CD14-positive monocyte (primary cell): ENCODE measurements around the gene RBSN. TPM values are rescaled to one million over a fixed set of nuclear protein-coding genes. Genes with fewer than 3 reads are reported as not detected.
A peak's percentile ranks its signal among the peaks of the same experiment; 100 is the strongest.

Experiments used
- DNase-seq, 3 donors: peaks; one replicate each; pipeline ENCODE4 v3.0.0-alpha.2; 2011 to 2022
- H2AFZ ChIP-seq: 2 replicates; pipeline ENCODE4 v1.6.0; 2012; ENCODE audit warnings: mild to moderate bottlenecking, low read depth, low read length, inconsistent platforms; ENCODE audit not compliant: insufficient read depth, poor library complexity, severe bottlenecking
- H3K27ac ChIP-seq, 2 donors: 1 replicate in 1 of 2; 2 replicates in 1 of 2; pipeline ENCODE4 v1.5.1; 2012 to 2013; ENCODE audit warnings: low read length in 2 of 2, control low read depth in 1 of 2, inconsistent platforms in 1 of 2, low read depth in 1 of 2, mild to moderate bottlenecking in 1 of 2
- H3K27me3 ChIP-seq, 2 donors: one replicate each; pipeline versions ENCODE4 v1.6.0 to v1.6.1; 2011 to 2013; ENCODE audit warnings: low read length in 2 of 2; ENCODE audit not compliant: control insufficient read depth in 2 of 2, insufficient read depth in 2 of 2
- H3K36me3 ChIP-seq, 2 donors: replicated peaks in 1 of 2; 1 replicate in 1 of 2; 2 replicates in 1 of 2; pipeline versions ENCODE4 v1.5.1 to v1.6.1; 2012 to 2013; ENCODE audit warnings: low read length in 2 of 2, control low read depth in 1 of 2, inconsistent platforms in 1 of 2, mild to moderate bottlenecking in 1 of 2; ENCODE audit not compliant: insufficient read depth in 2 of 2, control insufficient read depth in 1 of 2
- H3K4me1 ChIP-seq, 2 donors: 1 replicate in 1 of 2; 2 replicates in 1 of 2; pipeline versions ENCODE4 v1.5.1 to v1.6.1; 2012 to 2013; ENCODE audit warnings: low read length in 2 of 2, control low read depth in 1 of 2, inconsistent platforms in 1 of 2, mild to moderate bottlenecking in 1 of 2, moderate library complexity in 1 of 2; ENCODE audit not compliant: insufficient read depth in 2 of 2, control insufficient read depth in 1 of 2
- H3K4me2 ChIP-seq: replicated peaks from 2 replicates; pipeline ENCODE3; 2012; ENCODE audit warnings: low read length, moderate library complexity, mild to moderate bottlenecking; ENCODE audit not compliant: poor library complexity, severe bottlenecking; ENCODE audit errors: extremely low read depth
- H3K4me3 ChIP-seq, 3 experiments: fragments of 200-600 bp in 1 of 3; sonication (generic) in 1 of 3; replicated peaks in 1 of 3; 1 replicate in 2 of 3; 2 replicates in 1 of 3; pipeline ENCODE4 v1.5.1; 2011 to 2013; ENCODE audit warnings: low read length in 3 of 3, mild to moderate bottlenecking in 3 of 3, control low read depth in 2 of 3, low read depth in 2 of 3, inconsistent platforms in 1 of 3, moderate library complexity in 1 of 3
- H3K79me2 ChIP-seq: 2 replicates; pipeline ENCODE4 v1.6.0; 2012; ENCODE audit warnings: mild to moderate bottlenecking, control low read depth, inconsistent platforms, low read length, moderate library complexity; ENCODE audit not compliant: insufficient read depth
- H3K9ac ChIP-seq: 2 replicates; pipeline ENCODE4 v1.6.0; 2017; ENCODE audit warnings: low read length, mild to moderate bottlenecking; ENCODE audit not compliant: insufficient read depth, poor library complexity, severe bottlenecking
- H3K9me3 ChIP-seq, 2 donors: replicated peaks in 1 of 2; 1 replicate in 1 of 2; 2 replicates in 1 of 2; pipeline versions ENCODE4 v1.5.1 to v1.6.1; 2012 to 2013; ENCODE audit warnings: low read length in 2 of 2, control low read depth in 1 of 2; ENCODE audit not compliant: control insufficient read depth in 1 of 2, insufficient read depth in 1 of 2
- H4K20me1 ChIP-seq: 2 replicates; pipeline ENCODE4 v1.6.0; 2012; ENCODE audit warnings: mild to moderate bottlenecking, low read length, control low read depth, moderate library complexity; ENCODE audit not compliant: insufficient read depth
- H3K27ac Mint-ChIP-seq, 7 donors: one replicate each; pipeline ENCODE4 v1.8.0; 2020; ENCODE audit warnings: mild to moderate bottlenecking in 7 of 7, mixed read lengths in 7 of 7, moderate library complexity in 6 of 7, inconsistent platforms in 2 of 7
- H3K27me3 Mint-ChIP-seq, 3 donors: one replicate each; pipeline ENCODE4 v1.8.0; 2021 to 2022; ENCODE audit warnings: low read depth in 3 of 3, mild to moderate bottlenecking in 3 of 3, mixed read lengths in 3 of 3, moderate library complexity in 3 of 3, inconsistent platforms in 1 of 3
- H3K36me3 Mint-ChIP-seq, 2 donors: one replicate each; pipeline ENCODE4 v1.8.0; 2020; ENCODE audit warnings: mixed read lengths in 2 of 2, inconsistent platforms in 1 of 2, mild to moderate bottlenecking in 1 of 2
- H3K4me1 Mint-ChIP-seq: one replicate; pipeline ENCODE4 v1.8.0; 2020; ENCODE audit warnings: mild to moderate bottlenecking, mixed read lengths
- H3K4me3 Mint-ChIP-seq, 2 donors: one replicate each; pipeline ENCODE4 v1.8.0; 2020; ENCODE audit warnings: mild to moderate bottlenecking in 2 of 2, mixed read lengths in 2 of 2, moderate library complexity in 1 of 2
- H3K9me3 Mint-ChIP-seq, 7 donors: one replicate each; pipeline ENCODE4 v1.8.0; 2020 to 2022; ENCODE audit warnings: mixed read lengths in 7 of 7, mild to moderate bottlenecking in 6 of 7, moderate library complexity in 6 of 7, inconsistent platforms in 2 of 7
- CTCF ChIP-seq: fragments of 200-600 bp; IDR thresholded peaks from one replicate; pipeline ENCODE4 v1.8.0; 2022; ENCODE audit warnings: antibody characterized with exemption, mild to moderate bottlenecking
- WGBS: methylation state at CpG from one replicate; pipeline ENCODE4 v1.1.5; 2013; ENCODE audit warnings: missing lambda C conversion rate; ENCODE audit not compliant: insufficient coverage; 5-methylcytosine and 5-hydroxymethylcytosine counted together
- intact Hi-C, 2 donors: fragments of 100-400 bp; cut with micrococcal nuclease; formaldehyde crosslinking; loops; one replicate each; pipeline versions ENCODE4 v1.15.0 to v1.15.1; 2023
- polyA plus RNA-seq, 3 donors: library from polyadenylated mRNA; depleted of rRNA in 1 of 3; unstranded in 2 of 3; stranded (reverse) in 1 of 3; fragments of 300-500 nt in 2 of 3; fragments of >200 nt in 1 of 3; fragmentation: Illumina TruSeq in 2 of 3; gene quantifications; 1 replicate in 2 of 3; 2 replicates in 1 of 3; pipeline ENCODE4 v1.2.3, GENCODE V29; 2012 to 2021

The RBSN gene
- polyA plus RNA-seq, 3 donors = 6.7 to 10.1 (median 8.1) TPM

- H3K36me3 ChIP-seq = peaks cover 27 to 41% of the 10 kb centered on the region in 2 donors
- H3K9ac ChIP-seq = peak overlapping the region; percentile 93
- peak; percentile 45 to 63 (median 53) for DNase-seq
- peaks cover 30% of the 10 kb centered on the region for H3K79me2 ChIP-seq
- H4K20me1 ChIP-seq = no peaks in the 10 kb centered on the region
- peak overlapping the region in 1 of 2 donors; percentile 94 for H3K27ac ChIP-seq
- H3K27ac Mint-ChIP-seq = peak overlapping the region; percentile 60 to 96 (median 90)
- no peaks in the 10 kb centered on the region for H3K27me3 Mint-ChIP-seq
- 8% methylated on average over 4 of the region's 6 CpGs for WGBS
- H3K4me1 Mint-ChIP-seq = peaks cover 37% of the 10 kb centered on the region
- H3K4me2 ChIP-seq = peak overlapping the region; percentile 92
- TF ChIP-seq CTCF = no peak
- peak overlapping the region; percentile 88 to 100 for H3K4me3 Mint-ChIP-seq
- H3K9me3 Mint-ChIP-seq = no peaks in the 10 kb centered on the region
- intact Hi-C loops = loop anchor here in 1 of 2 donors (10.0 kb wide), 1 partner anchor 153 kb away; the partner anchor contains the start of gene NR2C2
- no peak overlapping the region for H2AFZ ChIP-seq
- H3K4me1 ChIP-seq = peaks cover 31 to 39% of the 10 kb centered on the region in 2 donors
- H3K4me3 ChIP-seq = peak overlapping the region; percentile 65 to 88 (median 84)
- no peaks in the 10 kb centered on the region for H3K27me3 ChIP-seq
- H3K36me3 Mint-ChIP-seq = peaks cover 31 to 32% of the 10 kb centered on the region in 2 donors
- no peaks in the 10 kb centered on the region for H3K9me3 ChIP-seq
These were observed 1.1 kb downstream of the RBSN start for GRCh38 chr3:15097891-15098290.

- no peaks in the 10 kb centered on the region for H3K27me3 ChIP-seq
- H3K9me3 ChIP-seq = no peaks in the 10 kb centered on the region
- no peak overlapping the region for H3K9ac ChIP-seq
- intact Hi-C loops = loop anchor here in 1 of 2 donors (10.0 kb wide), 1 partner anchor 151 kb away; the partner anchor contains the start of gene NR2C2
- no peaks in the 10 kb centered on the region for H4K20me1 ChIP-seq
- no peak overlapping the region for H2AFZ ChIP-seq
- H3K27ac ChIP-seq = peak overlapping the region in 1 of 2 donors; percentile 8
- peaks cover 33 to 59% of the 10 kb centered on the region in 2 donors for H3K36me3 ChIP-seq
- Mint-ChIP-seq H3K27ac (peak overlapping the region in 3 of 7 donors; percentile 43 to 66 (median 58)), H3K4me1 (peaks cover 22% of the 10 kb centered on the region), H3K27me3 (no peaks in the 10 kb centered on the region), H3K9me3 (no peaks in the 10 kb centered on the region), H3K4me3 (no peak overlapping the region), H3K36me3 (peaks cover 40 to 42% of the 10 kb centered on the region in 2 donors)
- peaks cover 30% of the 10 kb centered on the region for H3K79me2 ChIP-seq
- 25% methylated on average over 2 of the region's 3 CpGs for WGBS
- no peak for DNase-seq
- peaks cover 18 to 22% of the 10 kb centered on the region in 2 donors for H3K4me1 ChIP-seq
- no peak for TF ChIP-seq CTCF
- no peak overlapping the region for H3K4me2 ChIP-seq
- H3K4me3 ChIP-seq = no peak overlapping the region
These were observed 2.9 kb downstream of the RBSN start for GRCh38 chr3:15096046-15096445.
